PC-3 (cell line): ENCODE measurements around the gene S100P. TPM values are rescaled to one million over a fixed set of nuclear protein-coding genes. Genes with fewer than 3 reads are reported as not detected.
A peak's percentile ranks its signal among the peaks of the same experiment; 100 is the strongest.

Experiments
- ATAC-seq: fragments of 200-7000 bp; cut with Tn5 transposase; 2 replicates; pipeline ENCODE4 v1.9.1; 2020; ENCODE audit warnings: mild to moderate bottlenecking, moderate library complexity
- BruUV-seq: library from RNA; stranded (reverse); fragments of 400-500 nt; replicated peaks from 2 replicates; lab custom pipeline; 2021; lab: Mats Ljungman, UMichigan
- CTCF ChIA-PET: fragments of 300-600 bp; sonication (Branson Sonifier 250); formaldehyde crosslinking; loops from one replicate; lab custom pipeline; 2022; ENCODE audit warnings: antibody characterized with exemption; lab: Charles Lee
- POLR2A ChIA-PET: fragments of 300-600 bp; sonication (Branson Sonifier 250); formaldehyde crosslinking; loops from one replicate; lab custom pipeline; 2022; ENCODE audit warnings: antibody characterized with exemption; ENCODE audit not compliant: unreplicated experiment; lab: Charles Lee
- DNase-seq: peaks from one replicate; pipeline ENCODE4 v3.0.0-alpha.2; 2015
- H2AFZ ChIP-seq: fragments of 300-600 bp; sonication (generic); 2 replicates; pipeline ENCODE4 v1.6.0; 2016; ENCODE audit warnings: antibody characterized with exemption, low read length
- H3F3A ChIP-seq: fragments of 300-600 bp; sonication (generic); one replicate; pipeline ENCODE4 v1.6.0; 2017; ENCODE audit warnings: antibody characterized with exemption, low read length, control low read depth, mild to moderate bottlenecking; ENCODE audit not compliant: unreplicated experiment
- H3K27ac ChIP-seq: fragments of 300-600 bp; sonication (generic); 2 replicates; pipeline ENCODE4 v1.5.1; 2016; ENCODE audit warnings: mild to moderate bottlenecking, low read length
- H3K27me3 ChIP-seq: fragments of 300-600 bp; sonication (generic); 2 replicates; pipeline ENCODE4 v1.6.1; 2016; ENCODE audit warnings: low read length, mixed read lengths
- H3K36me3 ChIP-seq: fragments of 300-600 bp; sonication (generic); 2 replicates; pipeline ENCODE4 v1.6.1; 2016; ENCODE audit warnings: low read depth, mixed run types, low read length, mixed read lengths
- H3K4me1 ChIP-seq: fragments of 300-600 bp; sonication (generic); 2 replicates; pipeline ENCODE4 v1.5.1; 2016; ENCODE audit warnings: low read length; ENCODE audit not compliant: insufficient read depth
- H3K4me2 ChIP-seq: fragments of 300-600 bp; sonication (generic); 2 replicates; pipeline ENCODE4 v1.6.0; 2016; ENCODE audit warnings: low read length
- H3K4me3 ChIP-seq: fragments of 300-600 bp; sonication (generic); 2 replicates; pipeline ENCODE4 v1.5.1; 2016; ENCODE audit warnings: mild to moderate bottlenecking, low read length, mixed read lengths
- H3K79me2 ChIP-seq: fragments of 300-600 bp; sonication (generic); 2 replicates; pipeline ENCODE4 v1.6.1; 2017; ENCODE audit warnings: low read length, mixed read lengths
- H3K9ac ChIP-seq: fragments of 300-600 bp; sonication (generic); 2 replicates; pipeline ENCODE4 v1.6.0; 2016; ENCODE audit warnings: mild to moderate bottlenecking, low read length
- H3K9me2 ChIP-seq: fragments of 300-600 bp; sonication (generic); replicated peaks from 2 replicates; pipeline ENCODE4 v1.6.1; 2016; ENCODE audit warnings: mixed run types, low read length, mixed read lengths
- H3K9me3 ChIP-seq: fragments of 300-600 bp; sonication (generic); 2 replicates; pipeline ENCODE4 v1.6.1; 2016; ENCODE audit warnings: low read length, mixed read lengths
- H4K20me1 ChIP-seq: fragments of 300-600 bp; sonication (generic); 2 replicates; pipeline ENCODE4 v1.6.1; 2016; ENCODE audit warnings: low read length, mixed read lengths
- CTCF ChIP-seq: fragments of 300-600 bp; sonication (generic); conservative IDR thresholded peaks from 2 replicates; pipeline ENCODE4 v1.5.1; 2017; ENCODE audit warnings: antibody characterized with exemption, low read depth, mild to moderate bottlenecking, low read length
- EZH2 ChIP-seq: fragments of 300-600 bp; sonication (generic); IDR thresholded peaks from one replicate; pipeline ENCODE4 v1.6.1; 2017; ENCODE audit warnings: antibody characterized with exemption, mild to moderate bottlenecking, low read length; ENCODE audit not compliant: unreplicated experiment
- EZH2phosphoT487 ChIP-seq: fragments of 300-600 bp; sonication (generic); IDR thresholded peaks from 2 replicates; pipeline ENCODE4 v1.6.1; 2018; ENCODE audit warnings: mild to moderate bottlenecking, antibody characterized with exemption, low read length, borderline replicate concordance
- intact Hi-C: fragments of 100-400 bp; cut with micrococcal nuclease; formaldehyde crosslinking; loops from 2 replicates; pipeline ENCODE4 v1.9.0; 2023
- total RNA-seq: library from RNA; depleted of rRNA; stranded (reverse); fragments of >200 nt; gene quantifications from 2 replicates; pipeline ENCODE4 v1.2.3, GENCODE V29; 2014

S100P gene
- total RNA-seq, 1 experiment from 2014 or later = 59.8 TPM

GRCh38 chr4:6720202-6720699 is 26.6 kb downstream of the S100P start:
- peaks cover 2% of the 10 kb centered on the region; the same call in 1 of the 2 replicates for H4K20me1 ChIP-seq
- H3K36me3 ChIP-seq = no peaks in the 10 kb centered on the region
- ChIA-PET POLR2A (no interaction called here), CTCF (interaction anchor here (1.0 kb wide), 1 partner anchor 154 kb away, joined by 6 read pairs; no protein-coding TSS in a partner anchor)
- peak; percentile 46 for ATAC-seq
- no peaks in the 10 kb centered on the region for H3K9me2 ChIP-seq
- no peak overlapping the region for H3K9ac ChIP-seq
- H3K27ac ChIP-seq = no peak overlapping the region
- no TSS peak for BruUV-seq
- H3K4me2 ChIP-seq = peak overlapping the region; percentile 46; the same call in 1 of the 2 replicates
- no peak for TF ChIP-seq EZH2phosphoT487
- peak; percentile 88 for TF ChIP-seq CTCF
- no peak for TF ChIP-seq EZH2
- peak overlapping the region; percentile 63; the same call in 1 of the 2 replicates for H2AFZ ChIP-seq
- peaks cover 22% of the 10 kb centered on the region for H3K79me2 ChIP-seq
- H3K9me3 ChIP-seq = no peaks in the 10 kb centered on the region
- no peaks in the 10 kb centered on the region for H3F3A ChIP-seq
- DNase-seq = peak; percentile 68
- H3K4me3 ChIP-seq = no peak overlapping the region
- no peaks in the 10 kb centered on the region for H3K27me3 ChIP-seq
- peaks cover 9% of the 10 kb centered on the region for H3K4me1 ChIP-seq
- intact Hi-C loops = loop anchor here (1.0 to 5.0 kb wide), 4 partner anchors 43 to 362 kb away; partner anchors contain the start of gene KIAA0232

- no peak overlapping the region for H3K4me2 ChIP-seq
- no peaks in the 10 kb centered on the region for H3K9me2 ChIP-seq
- H3K27me3 ChIP-seq = no peaks in the 10 kb centered on the region
- H4K20me1 ChIP-seq = peaks cover 2% of the 10 kb centered on the region; the same call in 1 of the 2 replicates
- DNase-seq (no peak), ATAC-seq (no peak)
- H3K27ac ChIP-seq = no peak overlapping the region
- no peak overlapping the region for H3K4me3 ChIP-seq
- no peaks in the 10 kb centered on the region for H3K9me3 ChIP-seq
- no peak overlapping the region for H3K9ac ChIP-seq
- no peaks in the 10 kb centered on the region for H3F3A ChIP-seq
- peaks cover 22% of the 10 kb centered on the region for H3K79me2 ChIP-seq
- ChIA-PET CTCF (interaction anchor here (0.7 kb wide), 1 partner anchor 57 kb away, joined by 3 read pairs; no protein-coding TSS in a partner anchor), POLR2A (no interaction called here)
- intact Hi-C loops = loop anchor here (5.0 kb wide), 2 partner anchors 61 to 361 kb away; partner anchors contain the start of gene KIAA0232
- no peak for TF ChIP-seq EZH2
- no peak for TF ChIP-seq CTCF
- TF ChIP-seq EZH2phosphoT487 = no peak
- H3K36me3 ChIP-seq = no peaks in the 10 kb centered on the region
- H2AFZ ChIP-seq = no peak overlapping the region
- H3K4me1 ChIP-seq = peaks cover 5% of the 10 kb centered on the region
- BruUV-seq = no TSS peak
Measured at GRCh38 chr4:6721121-6721520, 27.4 kb downstream of the S100P start.

GRCh38 chr4:6722891-6723290 is 29.2 kb downstream of the S100P start:
- Histone ChIP-seq H3K27me3 (no peaks in the 10 kb centered on the region), H2AFZ (no peak overlapping the region), H3K36me3 (no peaks in the 10 kb centered on the region), H3K9me2 (no peaks in the 10 kb centered on the region), H3F3A (no peaks in the 10 kb centered on the region), H3K9ac (no peak overlapping the region), H3K9me3 (no peaks in the 10 kb centered on the region), H3K79me2 (peaks cover 5% of the 10 kb centered on the region), H3K27ac (no peak overlapping the region), H4K20me1 (peaks cover 2% of the 10 kb centered on the region; the same call in 1 of the 2 replicates), H3K4me2 (no peak overlapping the region), H3K4me1 (peaks cover 4% of the 10 kb centered on the region), H3K4me3 (no peak overlapping the region)
- no TSS peak for BruUV-seq
- CTCF ChIA-PET = no interaction called here
- DNase-seq (no peak), ATAC-seq (no peak)
- intact Hi-C loops = loop anchor here (5.0 kb wide), 2 partner anchors 59 to 359 kb away; partner anchors contain the start of gene KIAA0232
- TF ChIP-seq EZH2phosphoT487 = no peak
- no peak for TF ChIP-seq EZH2
- TF ChIP-seq CTCF = no peak
- POLR2A ChIA-PET = no interaction called here
